Neural crest cell (in vitro differentiated cells): Measurements from ENCODE around the gene NUP93. TPM values are rescaled to one million over a fixed set of nuclear protein-coding genes. Genes with fewer than 3 reads are reported as not detected.

Source experiments
- DNase-seq: peaks from one replicate; pipeline ENCODE4 v3.0.0; 2021; ENCODE audit warnings: low read depth, mixed read lengths, low spot score
- H3K27ac Mint-ChIP-seq: one replicate; pipeline ENCODE4 v1.8.0; 2021; ENCODE audit warnings: mild to moderate bottlenecking, mixed read lengths; ENCODE audit not compliant: unreplicated experiment
- H3K27me3 Mint-ChIP-seq: 2 replicates; pipeline ENCODE4 v1.8.0; 2021; ENCODE audit warnings: low read depth, mild to moderate bottlenecking, mixed read lengths
- H3K36me3 Mint-ChIP-seq: 2 replicates; pipeline ENCODE4 v1.8.0; 2021; ENCODE audit warnings: low read depth, mild to moderate bottlenecking, mixed read lengths
- H3K4me1 Mint-ChIP-seq: 2 replicates; pipeline ENCODE4 v1.8.0; 2021; ENCODE audit warnings: mixed read lengths
- H3K4me3 Mint-ChIP-seq: one replicate; pipeline ENCODE4 v1.8.0; 2021; ENCODE audit warnings: mild to moderate bottlenecking, mixed read lengths
- H3K9me3 Mint-ChIP-seq: 2 replicates; pipeline ENCODE4 v1.8.0; 2021; ENCODE audit warnings: mixed read lengths
- total RNA-seq: library from RNA; stranded (reverse); gene quantifications from 2 replicates; pipeline ENCODE4 v1.2.1, GENCODE V29; 2021
- TF ChIP-seq, protein P1 (sequence below): fragments of 200-600 bp; sonication (generic); conservative IDR thresholded peaks from 2 replicates; pipeline ENCODE4 v1.5.0; 2021; ENCODE audit warnings: antibody characterized with exemption, mild to moderate bottlenecking

The NUP93 gene
- total RNA-seq, 1 donor from 2014 or later = 152 TPM

DNA sequence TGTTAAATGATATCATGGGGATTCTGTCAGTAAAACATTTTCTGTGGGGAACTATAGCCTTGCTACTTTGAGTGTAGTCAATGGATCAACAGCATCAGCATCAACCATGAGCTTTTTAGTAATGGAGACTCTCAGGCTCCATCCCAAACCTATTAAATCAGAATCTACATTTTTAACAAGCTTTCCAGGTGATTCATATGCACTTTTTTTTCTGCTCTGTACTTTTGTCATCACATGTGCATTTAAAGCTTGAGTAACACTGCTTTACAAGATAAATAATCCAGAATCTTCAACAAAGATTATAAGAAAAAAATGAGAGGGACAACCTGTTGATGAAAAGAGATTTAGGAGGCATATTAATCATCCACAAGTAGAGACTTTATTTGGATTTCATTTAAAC lies 23.5 kb downstream of the NUP93 start:
- Mint-ChIP-seq H3K27ac (no peak overlapping the region), H3K9me3 (peaks cover 17% of the 10 kb centered on the region), H3K4me3 (no peak overlapping the region), H3K27me3 (no peaks in the 10 kb centered on the region), H3K4me1 (no peaks in the 10 kb centered on the region), H3K36me3 (peaks cover 40% of the 10 kb centered on the region)
- TF ChIP-seq, protein P1, sequence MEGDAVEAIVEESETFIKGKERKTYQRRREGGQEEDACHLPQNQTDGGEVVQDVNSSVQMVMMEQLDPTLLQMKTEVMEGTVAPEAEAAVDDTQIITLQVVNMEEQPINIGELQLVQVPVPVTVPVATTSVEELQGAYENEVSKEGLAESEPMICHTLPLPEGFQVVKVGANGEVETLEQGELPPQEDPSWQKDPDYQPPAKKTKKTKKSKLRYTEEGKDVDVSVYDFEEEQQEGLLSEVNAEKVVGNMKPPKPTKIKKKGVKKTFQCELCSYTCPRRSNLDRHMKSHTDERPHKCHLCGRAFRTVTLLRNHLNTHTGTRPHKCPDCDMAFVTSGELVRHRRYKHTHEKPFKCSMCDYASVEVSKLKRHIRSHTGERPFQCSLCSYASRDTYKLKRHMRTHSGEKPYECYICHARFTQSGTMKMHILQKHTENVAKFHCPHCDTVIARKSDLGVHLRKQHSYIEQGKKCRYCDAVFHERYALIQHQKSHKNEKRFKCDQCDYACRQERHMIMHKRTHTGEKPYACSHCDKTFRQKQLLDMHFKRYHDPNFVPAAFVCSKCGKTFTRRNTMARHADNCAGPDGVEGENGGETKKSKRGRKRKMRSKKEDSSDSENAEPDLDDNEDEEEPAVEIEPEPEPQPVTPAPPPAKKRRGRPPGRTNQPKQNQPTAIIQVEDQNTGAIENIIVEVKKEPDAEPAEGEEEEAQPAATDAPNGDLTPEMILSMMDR = no peak
- DNase-seq = no peak

DNA sequence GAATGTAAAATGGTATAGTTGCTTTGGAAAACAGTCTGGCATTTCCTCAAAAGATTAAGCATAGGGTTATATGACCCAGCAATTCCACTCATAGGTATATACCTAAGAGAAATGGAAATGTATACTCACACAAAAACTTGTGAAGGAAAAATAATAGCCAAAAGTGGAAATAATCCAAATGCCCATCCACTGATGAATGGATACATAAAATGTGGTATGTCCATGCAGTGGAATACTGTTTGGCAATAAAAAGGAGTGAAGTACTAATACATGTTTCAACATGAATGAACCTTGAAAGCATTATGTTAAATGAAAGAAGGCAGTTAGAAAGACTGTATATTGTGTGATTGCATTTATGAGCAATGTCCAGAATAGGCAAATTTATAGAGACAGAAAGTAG lies 25.1 kb downstream of the NUP93 start:
- Mint-ChIP-seq H3K4me3 (no peak overlapping the region), H3K27ac (no peak overlapping the region), H3K9me3 (peaks cover 17% of the 10 kb centered on the region), H3K27me3 (no peaks in the 10 kb centered on the region), H3K36me3 (peaks cover 40% of the 10 kb centered on the region), H3K4me1 (no peaks in the 10 kb centered on the region)
- DNase-seq = no peak
- TF ChIP-seq, protein P1 = no peak

DNA sequence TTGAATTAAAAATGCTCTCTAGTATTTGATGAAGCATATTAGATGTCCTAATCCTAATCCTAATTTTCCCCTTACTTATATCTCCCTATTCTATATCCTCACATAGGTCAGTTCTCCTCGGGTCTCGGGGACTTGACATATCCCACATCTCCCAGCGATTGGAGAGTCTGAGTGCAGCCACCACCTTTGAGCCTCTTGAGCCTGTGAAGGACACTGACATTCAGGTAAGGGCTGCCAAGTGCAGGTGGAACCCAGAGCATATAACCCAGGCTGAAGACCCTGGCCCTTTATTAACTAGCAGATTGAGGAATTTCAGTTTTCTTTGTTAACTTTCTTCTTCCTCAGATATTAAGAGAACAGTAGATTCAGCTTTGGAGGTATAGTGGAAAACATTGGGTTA lies 28.5 kb downstream of the NUP93 start:
- H3K36me3 Mint-ChIP-seq = peaks cover 27% of the 10 kb centered on the region
- H3K27me3 Mint-ChIP-seq = no peaks in the 10 kb centered on the region
- H3K4me3 Mint-ChIP-seq = no peak overlapping the region
- TF ChIP-seq, protein P1 = no peak
- peaks cover 12% of the 10 kb centered on the region for H3K9me3 Mint-ChIP-seq
- H3K27ac Mint-ChIP-seq = no peak overlapping the region
- H3K4me1 Mint-ChIP-seq = no peaks in the 10 kb centered on the region
- no peak for DNase-seq

DNA sequence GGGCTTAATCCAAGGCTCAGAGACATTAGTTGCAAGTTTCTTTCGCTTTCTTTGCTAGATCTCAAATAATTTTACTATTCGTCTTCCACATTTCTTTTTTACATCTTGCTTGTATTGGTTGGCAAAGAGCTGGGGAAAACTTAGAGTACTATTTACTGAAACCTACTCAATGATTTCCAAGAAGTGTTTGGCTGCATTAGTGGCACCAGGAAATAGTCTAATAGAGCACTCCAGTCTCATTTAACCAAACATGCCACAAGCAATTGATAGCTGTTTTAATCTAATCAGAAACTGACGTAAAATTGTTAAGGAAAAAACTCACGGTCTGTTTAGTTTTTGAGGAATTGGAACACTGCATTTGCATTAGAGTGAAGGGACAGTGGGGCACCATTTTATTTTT lies 29.0 kb downstream of the NUP93 start:
- Mint-ChIP-seq H3K4me1 (no peaks in the 10 kb centered on the region), H3K27ac (no peak overlapping the region), H3K27me3 (no peaks in the 10 kb centered on the region), H3K4me3 (no peak overlapping the region), H3K36me3 (peaks cover 25% of the 10 kb centered on the region), H3K9me3 (peaks cover 7% of the 10 kb centered on the region)
- TF ChIP-seq, protein P1 = no peak
- DNase-seq = no peak

DNA sequence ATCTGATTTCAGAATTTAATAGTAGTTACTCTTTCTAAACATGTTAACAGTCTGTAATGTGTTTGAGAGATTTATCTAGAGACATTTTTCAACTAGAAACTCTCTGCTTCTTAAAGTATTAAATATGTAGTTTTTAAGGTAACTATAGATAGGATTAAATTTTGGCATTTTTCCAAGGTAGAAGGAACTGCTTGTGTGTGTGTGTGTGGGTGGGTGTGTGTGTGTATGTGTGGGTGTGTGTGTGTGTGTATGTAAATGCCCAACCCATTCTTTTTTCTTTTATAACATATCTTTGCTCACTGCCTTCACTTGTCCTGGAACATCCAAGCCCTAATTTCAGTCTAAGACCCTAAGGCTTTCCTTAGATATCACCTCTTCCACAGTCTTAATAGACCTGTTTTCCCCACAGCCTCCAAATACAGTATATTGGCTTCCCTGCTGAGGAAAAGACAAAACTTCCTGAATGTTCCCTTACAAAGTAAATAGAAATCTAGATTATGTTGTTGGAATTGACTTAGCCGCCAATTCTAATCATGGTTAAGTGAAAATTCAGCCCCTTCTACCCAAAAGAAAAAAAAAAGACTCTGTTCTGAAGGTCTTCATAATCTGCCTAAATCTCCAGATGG lies 33.5 kb downstream of the NUP93 start:
- TF ChIP-seq, protein P1 = no peak
- Mint-ChIP-seq H3K4me3 (no peak overlapping the region), H3K27ac (no peak overlapping the region), H3K36me3 (peaks cover 3% of the 10 kb centered on the region), H3K4me1 (peaks cover 16% of the 10 kb centered on the region), H3K27me3 (no peaks in the 10 kb centered on the region), H3K9me3 (no peaks in the 10 kb centered on the region)
- DNase-seq = no peak
